Adrenal gland (tissue), 5 donors: ENCODE measurements around the gene NLK.

ENCODE experiments used
- CTCF ChIP-seq, 6 experiments: fragments of 450-650 bp in 4 of 6; fragments of 200-600 bp in 2 of 6; sonication (generic) in 1 of 6; IDR thresholded peaks; 1 replicate in 5 of 6; 2 replicates in 1 of 6; pipeline versions ENCODE4 v1.5.1 to v1.8.0; 2016 to 2021; ENCODE audit warnings: antibody characterized with exemption in 6 of 6, mild to moderate bottlenecking in 2 of 6, moderate library complexity in 1 of 6
- POLR2A ChIP-seq, 2 donors: fragments of 450-650 bp; IDR thresholded peaks; one replicate each; pipeline ENCODE4 v1.6.1; 2017; ENCODE audit warnings: antibody characterized with exemption in 2 of 2, mild to moderate bottlenecking in 2 of 2, moderate library complexity in 1 of 2
- donor health status: DM: no; HTN: no; CAD: no.

DNA sequence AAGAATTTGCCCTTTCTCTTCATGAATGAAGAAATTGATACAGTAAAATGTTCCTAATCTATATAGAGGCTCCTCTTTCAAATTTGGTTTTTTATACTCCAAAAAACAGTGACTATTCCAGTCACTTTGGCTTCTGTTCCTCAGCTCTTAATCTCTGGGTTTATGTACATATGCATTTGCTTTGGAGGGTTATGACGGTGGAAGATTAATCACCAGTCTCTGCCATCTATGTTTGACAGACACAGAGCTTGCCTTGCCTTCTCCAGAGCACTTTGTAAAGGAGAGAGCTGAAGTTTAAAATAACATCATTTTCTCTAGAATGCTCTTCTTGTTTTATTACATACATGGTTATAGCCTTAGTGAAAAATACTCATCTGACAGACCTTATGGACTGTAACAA is 99.3 kb downstream of the NLK start:
- TF ChIP-seq CTCF (IDR thresholded peaks at IDR 0.05) (no peak), POLR2A (IDR thresholded peaks at IDR 0.05) (no peak)
